ENCODE results near the gene PLA2G4A.

PLA2G4A gene

DNA sequence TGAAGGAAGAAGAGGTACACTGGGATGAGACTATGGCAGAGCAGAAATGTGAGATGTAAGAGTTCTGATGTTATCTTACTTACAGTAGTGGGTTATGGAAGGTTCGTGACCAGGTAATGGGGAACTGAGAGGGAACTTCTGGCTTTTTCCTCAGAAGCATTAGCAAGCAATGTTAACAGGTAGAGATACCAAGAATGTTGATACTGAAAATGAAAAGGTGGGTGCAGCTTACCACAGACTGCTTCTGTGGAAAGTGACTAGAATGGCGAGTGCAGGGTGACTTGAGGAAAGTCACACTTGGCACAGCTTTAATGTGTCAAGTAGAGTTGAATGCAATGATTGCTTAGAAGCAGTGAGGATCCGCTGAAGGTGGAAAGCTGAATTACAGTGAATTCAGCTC is 70.8 kb downstream of the PLA2G4A start:
- DNase-seq (ENCODE audit: extremely low read depth, low read depth): no peak

DNA sequence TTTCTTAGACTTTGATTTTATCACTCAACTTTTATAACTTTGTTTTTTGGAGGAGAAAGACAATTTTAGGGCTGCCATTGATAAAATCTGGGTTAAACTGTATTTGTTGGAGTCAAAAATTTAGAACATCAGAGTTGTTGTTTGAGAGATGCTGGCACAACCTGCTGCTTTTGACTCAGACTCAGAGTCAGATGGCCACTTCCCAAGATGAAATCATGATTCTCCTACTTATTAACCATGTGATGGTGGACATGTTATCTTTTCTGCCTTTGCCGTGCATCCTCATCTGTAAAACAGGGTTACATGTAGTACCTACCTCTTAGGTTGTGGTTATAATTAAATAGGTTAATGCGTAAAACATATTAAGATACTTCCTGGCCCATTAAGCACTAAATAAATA is 71.2 kb downstream of the PLA2G4A start:
- DNase-seq (ENCODE audit: extremely low read depth, low read depth): no peak
- TF ChIP-seq, protein P1, sequence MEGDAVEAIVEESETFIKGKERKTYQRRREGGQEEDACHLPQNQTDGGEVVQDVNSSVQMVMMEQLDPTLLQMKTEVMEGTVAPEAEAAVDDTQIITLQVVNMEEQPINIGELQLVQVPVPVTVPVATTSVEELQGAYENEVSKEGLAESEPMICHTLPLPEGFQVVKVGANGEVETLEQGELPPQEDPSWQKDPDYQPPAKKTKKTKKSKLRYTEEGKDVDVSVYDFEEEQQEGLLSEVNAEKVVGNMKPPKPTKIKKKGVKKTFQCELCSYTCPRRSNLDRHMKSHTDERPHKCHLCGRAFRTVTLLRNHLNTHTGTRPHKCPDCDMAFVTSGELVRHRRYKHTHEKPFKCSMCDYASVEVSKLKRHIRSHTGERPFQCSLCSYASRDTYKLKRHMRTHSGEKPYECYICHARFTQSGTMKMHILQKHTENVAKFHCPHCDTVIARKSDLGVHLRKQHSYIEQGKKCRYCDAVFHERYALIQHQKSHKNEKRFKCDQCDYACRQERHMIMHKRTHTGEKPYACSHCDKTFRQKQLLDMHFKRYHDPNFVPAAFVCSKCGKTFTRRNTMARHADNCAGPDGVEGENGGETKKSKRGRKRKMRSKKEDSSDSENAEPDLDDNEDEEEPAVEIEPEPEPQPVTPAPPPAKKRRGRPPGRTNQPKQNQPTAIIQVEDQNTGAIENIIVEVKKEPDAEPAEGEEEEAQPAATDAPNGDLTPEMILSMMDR (IDR thresholded peaks at IDR 0.05; ENCODE audit: low read depth, low read length): no peak

More for the DNA sequence above, 70.8 kb downstream of the PLA2G4A start:
- TF ChIP-seq, protein P1 (IDR thresholded peaks at IDR 0.05; ENCODE audit: low read depth, low read length): no peak

DNA sequence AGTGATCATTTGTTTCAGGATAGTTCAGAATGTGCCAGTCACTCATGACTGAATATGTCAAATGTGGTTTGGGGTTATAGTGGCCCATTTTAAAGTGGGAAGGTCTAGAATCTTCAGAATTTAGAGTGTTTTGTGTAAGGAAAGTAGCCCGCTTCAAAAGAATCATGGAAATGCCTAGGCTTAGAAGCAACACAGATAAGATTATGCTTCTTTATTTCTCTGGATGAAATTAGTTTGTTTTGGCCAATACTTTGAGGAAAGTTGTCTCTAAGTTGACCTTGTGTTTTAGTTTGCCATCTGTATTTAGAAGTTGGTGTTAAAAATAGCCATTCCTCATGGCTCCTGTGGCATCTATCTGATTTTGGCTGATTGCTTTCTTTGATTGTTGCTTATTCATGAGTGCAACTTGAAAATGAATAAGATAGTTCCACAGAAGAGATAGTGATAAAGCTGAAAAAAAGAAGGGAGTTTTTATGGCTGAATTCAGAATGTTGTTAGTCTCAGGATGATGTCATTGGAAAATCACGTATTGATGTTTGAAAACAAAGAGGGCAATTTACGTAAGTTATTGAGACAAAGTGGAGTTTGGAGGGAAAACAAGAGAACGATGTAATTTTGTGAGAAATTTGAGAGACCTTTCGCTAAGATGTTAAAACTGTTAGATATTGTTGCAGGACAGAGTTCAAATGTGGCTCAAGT is 71.9 kb downstream of the PLA2G4A start:
- no peak for DNase-seq (ENCODE audit: extremely low read depth, low read depth)
- TF ChIP-seq, protein P1 (IDR thresholded peaks at IDR 0.05; ENCODE audit: low read depth, low read length): no peak

DNA sequence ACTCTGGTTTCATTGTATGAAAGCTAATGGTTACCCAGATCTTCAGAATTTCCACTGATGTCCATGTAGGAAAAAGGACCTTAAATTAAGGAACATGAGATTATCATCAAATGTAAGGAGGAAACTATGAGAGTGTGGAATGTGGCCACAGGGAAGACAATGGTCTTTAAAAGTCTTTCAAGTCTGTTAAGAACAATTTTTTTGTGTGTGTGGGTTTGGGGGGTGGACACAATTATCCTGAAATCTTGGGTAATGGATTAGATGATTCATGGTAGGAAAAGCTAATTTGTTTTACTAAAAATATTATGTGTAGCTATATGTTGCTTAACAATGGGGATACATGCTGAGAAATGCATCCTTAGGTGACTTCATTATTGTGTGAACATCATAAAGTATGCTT is 72.9 kb downstream of the PLA2G4A start:
- no peak for DNase-seq (ENCODE audit: extremely low read depth, low read depth)
- TF ChIP-seq, protein P1 (IDR thresholded peaks at IDR 0.05; ENCODE audit: low read depth, low read length): no peak

DNA sequence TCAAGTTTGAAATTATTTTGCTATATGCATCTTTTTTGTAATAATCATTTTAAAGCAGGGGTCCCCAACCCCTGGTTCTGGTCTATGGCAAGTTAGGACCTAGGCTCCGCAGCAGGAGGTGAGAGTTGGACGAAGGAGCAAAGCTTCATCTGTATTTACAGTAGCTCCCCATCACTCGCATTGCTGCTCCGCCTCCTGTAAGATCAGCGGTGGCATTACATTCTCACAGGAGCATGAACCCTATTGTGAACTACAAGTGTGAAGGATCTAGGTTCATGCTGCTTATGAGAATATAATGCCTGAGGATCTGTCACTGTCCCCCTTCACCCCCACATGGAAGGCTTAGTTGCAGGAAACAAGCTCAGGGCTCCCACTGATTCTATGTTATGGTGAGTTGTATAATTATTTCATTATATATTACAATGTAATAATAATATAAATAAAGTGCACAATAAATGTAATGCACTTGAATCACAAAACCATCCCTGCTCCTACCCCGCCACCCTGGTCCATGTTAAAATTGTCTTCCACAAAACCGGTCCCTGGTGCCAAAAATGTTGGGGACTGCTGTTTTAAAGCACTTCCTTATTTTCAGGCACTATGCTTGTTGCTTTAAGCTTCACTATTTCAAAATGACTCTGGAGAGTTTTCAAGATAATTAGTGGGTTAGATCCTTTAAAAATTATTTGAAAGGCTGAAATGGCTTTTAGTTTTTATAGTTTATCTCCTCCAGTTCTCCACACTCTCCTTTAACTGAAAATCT is 74.8 kb downstream of the PLA2G4A start:
- TF ChIP-seq, protein P1 (IDR thresholded peaks at IDR 0.05; ENCODE audit: low read depth, low read length): no peak

DNA sequence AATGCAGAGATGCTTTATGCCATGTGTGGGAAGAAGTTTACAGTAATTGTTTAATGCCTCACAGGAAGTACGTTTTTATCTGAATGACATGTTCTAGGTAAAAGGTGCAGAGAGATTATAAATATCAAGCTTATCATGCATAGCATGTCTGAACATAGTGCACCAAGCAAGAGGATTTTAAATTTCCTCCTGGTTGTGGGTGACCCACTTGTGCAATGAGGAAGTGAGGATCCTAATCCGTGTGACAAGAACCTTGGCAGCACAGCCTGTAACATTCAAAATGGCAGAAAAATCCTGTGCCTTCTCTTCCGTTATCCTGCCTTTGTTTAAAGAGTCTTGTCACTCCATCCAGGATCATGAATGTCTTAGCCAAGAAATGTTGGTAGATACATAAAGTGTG is 75.6 kb downstream of the PLA2G4A start:
- DNase-seq (ENCODE audit: extremely low read depth, low read depth): no peak
- TF ChIP-seq, protein P1 (IDR thresholded peaks at IDR 0.05; ENCODE audit: low read depth, low read length): no peak

More for the DNA sequence above, 74.8 kb downstream of the PLA2G4A start:
- no peak for DNase-seq (ENCODE audit: extremely low read depth, low read depth)

DNA sequence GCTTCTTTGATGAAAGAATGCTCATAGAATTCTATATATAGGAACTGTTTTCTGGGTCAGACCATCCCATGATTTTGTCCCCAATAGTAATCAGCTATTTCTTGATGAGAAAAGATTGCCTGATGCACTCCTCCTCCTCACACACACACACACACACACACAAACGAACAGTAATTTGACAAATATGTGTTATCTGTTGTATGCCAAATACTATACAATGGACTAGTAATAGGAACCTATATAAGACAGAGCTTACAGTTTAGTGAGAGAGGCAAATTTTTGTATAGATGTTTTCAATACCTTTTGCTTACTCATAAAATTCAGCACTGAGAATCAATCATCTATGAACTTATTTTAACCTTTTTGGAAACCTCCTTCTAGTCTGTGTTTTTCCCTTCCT is 76.8 kb downstream of the PLA2G4A start:
- TF ChIP-seq, protein P1 (IDR thresholded peaks at IDR 0.05; ENCODE audit: low read depth, low read length): no peak
- no peak for DNase-seq (ENCODE audit: extremely low read depth, low read depth)
